IMR-90 (cell line): Measurements from ENCODE around the gene THRA. TPM values are rescaled to one million over a fixed set of nuclear protein-coding genes. Genes with fewer than 3 reads are reported as not detected.

Experiments used
- ATAC-seq: fragments of 200-7000 bp; cut with Tn5 transposase; 2 replicates; pipeline ENCODE4 v1.9.1; 2020; ENCODE audit warnings: low read depth, mild to moderate bottlenecking, moderate library complexity
- BruUV-seq: library from RNA; stranded (reverse); fragments of 400-500 nt; replicated peaks from 2 replicates; lab custom pipeline; 2021; lab: Mats Ljungman, UMichigan
- CTCF ChIA-PET: fragments of 300-600 bp; formaldehyde crosslinking; extraction: SDS; loops from one replicate; lab custom pipeline; 2021; ENCODE audit warnings: antibody characterized with exemption; lab: Yijun Ruan, JAX
- POLR2A ChIA-PET: fragments of 300-600 bp; sonication (Branson Sonifier 250); formaldehyde crosslinking; loops from one replicate; lab custom pipeline; 2022; ENCODE audit warnings: antibody characterized with exemption; ENCODE audit not compliant: unreplicated experiment; lab: Charles Lee
- DNase-seq: peaks from one replicate; pipeline ENCODE4 v3.0.0; 2013
- H2AFZ ChIP-seq: replicated peaks from 2 replicates; pipeline ENCODE3; 2013; ENCODE audit warnings: low read length, mild to moderate bottlenecking; ENCODE audit not compliant: poor library complexity
- H2AK5ac ChIP-seq: 2 replicates; pipeline ENCODE4 v1.6.1; 2013; ENCODE audit warnings: low read depth, low read length, inconsistent platforms
- H2AK9ac ChIP-seq: replicated peaks from 2 replicates; pipeline ENCODE3; 2013; ENCODE audit warnings: mild to moderate bottlenecking, low read depth, low read length, moderate library complexity; ENCODE audit not compliant: poor library complexity
- H2BK120ac ChIP-seq: 2 replicates; pipeline ENCODE4 v1.6.1; 2013; ENCODE audit warnings: low read depth, low read length, inconsistent platforms
- H2BK15ac ChIP-seq: 3 replicates; pipeline ENCODE4 v1.6.1; 2013; ENCODE audit warnings: low read depth, low read length, inconsistent platforms
- H2BK20ac ChIP-seq: 2 replicates; pipeline ENCODE4 v1.6.1; 2013; ENCODE audit warnings: low read depth, mild to moderate bottlenecking, inconsistent platforms, low read length, moderate library complexity
- H2BK5ac ChIP-seq: 2 replicates; pipeline ENCODE4 v1.6.1; 2013; ENCODE audit warnings: mild to moderate bottlenecking, low read depth, low read length, inconsistent platforms; ENCODE audit not compliant: poor library complexity, severe bottlenecking
- H3K14ac ChIP-seq: replicated peaks from 2 replicates; pipeline ENCODE4 v1.6.1; 2013; ENCODE audit warnings: low read depth, low read length, inconsistent platforms
- H3K18ac ChIP-seq: 2 replicates; pipeline ENCODE4 v1.6.1; 2013; ENCODE audit warnings: low read depth, low read length, control low read depth
- H3K23ac ChIP-seq: 2 replicates; pipeline ENCODE4 v1.6.1; 2013; ENCODE audit warnings: low read depth, low read length, inconsistent platforms
- H3K27ac ChIP-seq: 2 replicates; pipeline ENCODE4 v1.5.1; 2013; ENCODE audit warnings: mild to moderate bottlenecking, control low read depth, low read length; ENCODE audit not compliant: insufficient read depth
- H3K27me3 ChIP-seq: 2 replicates; pipeline ENCODE4 v1.6.1; 2013; ENCODE audit warnings: low read length; ENCODE audit not compliant: control insufficient read depth, insufficient read depth
- H3K36me3 ChIP-seq: 2 replicates; pipeline ENCODE4 v1.6.1; 2013; ENCODE audit warnings: low read length, mixed read lengths; ENCODE audit not compliant: control insufficient read depth, insufficient read depth
- H3K4ac ChIP-seq: 2 replicates; pipeline ENCODE4 v1.6.1; 2013; ENCODE audit warnings: low read depth, low read length, inconsistent platforms
- H3K4me1 ChIP-seq: 2 replicates; pipeline ENCODE4 v1.6.1; 2013; ENCODE audit warnings: low read length, mixed read lengths; ENCODE audit not compliant: control insufficient read depth, insufficient read depth
- H3K4me2 ChIP-seq: 2 replicates; pipeline ENCODE4 v1.6.1; 2013; ENCODE audit warnings: low read depth, mild to moderate bottlenecking, control low read depth, low read length, moderate library complexity
- H3K4me3 ChIP-seq: 2 replicates; pipeline ENCODE4 v1.5.1; 2013; ENCODE audit warnings: low read depth, mild to moderate bottlenecking, control low read depth, low read length, moderate library complexity; ENCODE audit not compliant: insufficient read depth
- H3K56ac ChIP-seq: 2 replicates; pipeline ENCODE4 v1.6.1; 2013; ENCODE audit warnings: low read length, inconsistent platforms; ENCODE audit not compliant: insufficient read depth; ENCODE audit errors: extremely low read depth
- H3K79me1 ChIP-seq, 2 experiments: 2 replicates each; pipeline ENCODE4 v1.6.1; 2013; ENCODE audit warnings: low read length in 2 of 2, inconsistent platforms in 1 of 2, low read depth in 1 of 2
- H3K9ac ChIP-seq: 2 replicates; pipeline ENCODE4 v1.6.1; 2013; ENCODE audit warnings: low read depth, low read length, control low read depth
- H3K9me1 ChIP-seq: 2 replicates; pipeline ENCODE4 v1.6.1; 2013; ENCODE audit warnings: low read length, inconsistent platforms; ENCODE audit not compliant: insufficient read depth
- H3K9me3 ChIP-seq: 2 replicates; pipeline ENCODE4 v1.6.1; 2013; ENCODE audit warnings: low read length; ENCODE audit not compliant: control insufficient read depth, insufficient read depth
- H4K20me1 ChIP-seq: 2 replicates; pipeline ENCODE4 v1.6.1; 2013; ENCODE audit warnings: low read length, inconsistent platforms; ENCODE audit not compliant: insufficient read depth
- H4K5ac ChIP-seq: 2 replicates; pipeline ENCODE4 v1.6.1; 2013; ENCODE audit warnings: mild to moderate bottlenecking, low read depth, low read length, control low read depth
- H4K8ac ChIP-seq, 2 experiments: 2 replicates each; pipeline ENCODE4 v1.6.1; 2013; ENCODE audit warnings: low read depth in 2 of 2, low read length in 2 of 2, control low read depth in 1 of 2, inconsistent platforms in 1 of 2
- H4K91ac ChIP-seq: 2 replicates; pipeline ENCODE4 v1.6.1; 2013; ENCODE audit warnings: low read depth, low read length, inconsistent platforms; ENCODE audit not compliant: insufficient read depth
- BHLHE40 ChIP-seq: fragments of 150-350 bp; IDR thresholded peaks from 2 replicates; pipeline ENCODE4 v1.6.1; 2016; ENCODE audit warnings: mild to moderate bottlenecking, low read depth, low read length
- CEBPB ChIP-seq: IDR thresholded peaks from 2 replicates; pipeline ENCODE4 v1.6.1; 2012; ENCODE audit warnings: low read depth, low read length, improper control_type of control experiment
- ELK1 ChIP-seq: fragments of 150-350 bp; IDR thresholded peaks from 2 replicates; pipeline ENCODE4 v1.6.1; 2016; ENCODE audit warnings: low read depth, mild to moderate bottlenecking, low read length, moderate library complexity, borderline replicate concordance
- MAFK ChIP-seq: IDR thresholded peaks from 2 replicates; pipeline ENCODE4 v1.6.1; 2012; ENCODE audit warnings: low read depth, low read length, improper control_type of control experiment
- MAZ ChIP-seq: IDR thresholded peaks from 2 replicates; pipeline ENCODE4 v1.6.1; 2012; ENCODE audit warnings: low read depth, mild to moderate bottlenecking, low read length, improper control_type of control experiment, moderate library complexity, borderline replicate concordance
- POLR2A ChIP-seq: IDR thresholded peaks from 2 replicates; pipeline ENCODE4 v1.6.1; 2012; ENCODE audit warnings: mild to moderate bottlenecking, low read depth, low read length
- RCOR1 ChIP-seq: IDR thresholded peaks from 2 replicates; pipeline ENCODE4 v1.6.1; 2012; ENCODE audit warnings: mild to moderate bottlenecking, low read length, improper control_type of control experiment; ENCODE audit not compliant: insufficient replicate concordance
- RFX5 ChIP-seq: IDR thresholded peaks from 2 replicates; pipeline ENCODE4 v1.8.0; 2012; ENCODE audit warnings: low read depth, mild to moderate bottlenecking, low read length, moderate library complexity
- SMC3 ChIP-seq: fragments of 150-350 bp; IDR thresholded peaks from 2 replicates; pipeline ENCODE4 v1.6.1; 2016; ENCODE audit warnings: low read depth, mild to moderate bottlenecking, antibody characterized with exemption, low read length, moderate library complexity
- USF2 ChIP-seq: fragments of 150-350 bp; IDR thresholded peaks from 2 replicates; pipeline ENCODE4 v1.6.1; 2017; ENCODE audit warnings: mild to moderate bottlenecking, antibody characterized with exemption, low read length, low read depth
- WGBS, 2 experiments: methylation state at CpG; one replicate each; pipeline versions ENCODE4 v1.1.5 to v1.1.7; 2013; ENCODE audit warnings: missing lambda C conversion rate in 2 of 2; ENCODE audit not compliant: insufficient read length in 1 of 2; ENCODE audit errors: extremely low coverage in 2 of 2; 5-methylcytosine and 5-hydroxymethylcytosine counted together
- dilution Hi-C: fragments of 300-500 bp; cut with HindIII; formaldehyde crosslinking; loops from one replicate; pipeline ENCODE4 v1.14.3; 2018; ENCODE audit warnings: low sequenced_read_pairs; ENCODE audit not compliant: unreplicated experiment
- in situ Hi-C: fragments of 300-500 bp; cut with MboI; formaldehyde crosslinking; loops from 3 replicates; pipeline ENCODE4 v1.14.3; 2019; ENCODE audit warnings: low sequenced_read_pairs, inconsistent platforms, mixed read lengths
- intact Hi-C: fragments of 100-400 bp; cut with micrococcal nuclease; formaldehyde crosslinking; loops from 2 replicates; pipeline ENCODE4 v1.10.0; 2022
- polyA plus RNA-seq, 3 experiments: library from polyadenylated mRNA; depleted of rRNA; stranded (reverse); fragments of >200 nt; gene quantifications; 2 replicates each; pipeline ENCODE4 v1.2.3, GENCODE V29; 2012; ENCODE audit warnings: low replicate concordance in 1 of 3
- total RNA-seq: library from RNA; depleted of rRNA; stranded (reverse); fragments of >200 nt; gene quantifications from 2 replicates; pipeline ENCODE4 v1.2.3, GENCODE V29; 2012

THRA gene
- total and polyA plus RNA-seq, 2 of the 4 experiments (the other 2 are of a cell fraction): 22.0 to 23.4 TPM

DNA sequence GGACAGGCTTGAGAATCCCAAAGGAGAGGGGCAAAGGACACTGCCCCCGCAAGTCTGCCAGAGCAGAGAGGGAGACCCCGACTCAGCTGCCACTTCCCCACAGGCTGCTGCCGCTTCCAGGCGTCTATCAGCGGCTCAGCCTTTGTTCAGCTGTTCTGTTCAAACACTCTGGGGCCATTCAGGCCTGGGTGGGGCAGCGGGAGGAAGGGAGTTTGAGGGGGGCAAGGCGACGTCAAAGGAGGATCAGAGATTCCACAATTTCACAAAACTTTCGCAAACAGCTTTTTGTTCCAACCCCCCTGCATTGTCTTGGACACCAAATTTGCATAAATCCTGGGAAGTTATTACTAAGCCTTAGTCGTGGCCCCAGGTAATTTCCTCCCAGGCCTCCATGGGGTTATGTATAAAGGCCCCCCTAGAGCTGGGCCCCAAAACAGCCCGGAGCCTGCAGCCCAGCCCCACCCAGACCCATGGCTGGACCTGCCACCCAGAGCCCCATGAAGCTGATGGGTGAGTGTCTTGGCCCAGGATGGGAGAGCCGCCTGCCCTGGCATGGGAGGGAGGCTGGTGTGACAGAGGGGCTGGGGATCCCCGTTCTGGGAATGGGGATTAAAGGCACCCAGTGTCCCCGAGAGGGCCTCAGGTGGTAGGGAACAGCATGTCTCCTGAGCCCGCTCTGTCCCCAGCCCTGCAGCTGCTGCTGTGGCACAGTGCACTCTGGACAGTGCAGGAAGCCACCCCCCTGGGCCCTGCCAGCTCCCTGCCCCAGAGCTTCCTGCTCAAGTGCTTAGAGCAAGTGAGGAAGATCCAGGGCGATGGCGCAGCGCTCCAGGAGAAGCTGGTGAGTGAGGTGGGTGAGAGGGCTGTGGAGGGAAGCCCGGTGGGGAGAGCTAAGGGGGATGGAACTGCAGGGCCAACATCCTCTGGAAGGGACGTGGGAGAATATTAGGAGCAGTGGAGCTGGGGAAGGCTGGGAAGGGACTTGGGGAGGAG is 47.5 kb upstream of the THRA start, which contains the start of gene CSF3:
CSF3 (plus strand) TSS at position 436 of the 993 bp plus-strand sequence; CDS start at position 471, 35 bp downstream.
- Histone ChIP-seq H3K14ac (peak within 1 kb of the TSS; percentile 63; the same call in 1 of the 2 replicates), H2AK9ac (peak within 1 kb of the TSS; percentile 91), H4K20me1 (no peaks in the 10 kb centered on the region), H3K79me1 (0 out of 4 replicates have a peak, but pooled peaks cover 0 to 6% of the 10 kb centered on the region in 2 experiments), H4K8ac (peak within 1 kb of the TSS; percentile 16 to 42; a peak in 2 of 4 replicates), H4K91ac (peak within 1 kb of the TSS; percentile 41; the same call in 1 of the 2 replicates), H3K9ac (no peak within 1 kb of the TSS), H2BK120ac (peak within 1 kb of the TSS; percentile 47), H2BK20ac (peak within 1 kb of the TSS; percentile 18; the same call in 1 of the 2 replicates), H3K27ac (no peak within 1 kb of the TSS), H3K56ac (no peak within 1 kb of the TSS), H3K4ac (peak within 1 kb of the TSS; percentile 80), H2AK5ac (peak within 1 kb of the TSS; percentile 92), H3K4me2 (no peak within 1 kb of the TSS), H3K9me1 (no peaks in the 10 kb centered on the region; the same call in 1 of the 2 replicates), H3K9me3 (no peaks in the 10 kb centered on the region), H3K18ac (no peak within 1 kb of the TSS), H4K5ac (no peak within 1 kb of the TSS), H3K23ac (no peak within 1 kb of the TSS), H2BK15ac (peak within 1 kb of the TSS; percentile 83; the same call in 2 of the 3 replicates), H3K36me3 (peaks cover 9% of the 10 kb centered on the region; the same call in 1 of the 2 replicates), H3K4me3 (no peak within 1 kb of the TSS), H2AFZ (peak within 1 kb of the TSS; percentile 78), H3K27me3 (no peaks in the 10 kb centered on the region; the same call in 1 of the 2 replicates), H3K4me1 (peaks cover 19% of the 10 kb centered on the region), H2BK5ac (no peak within 1 kb of the TSS)
- POLR2A ChIA-PET: no interaction called here
- DNase-seq (no peak), ATAC-seq (no peak)
- TF ChIP-seq SMC3: no peak
- TF ChIP-seq MAZ: no peak
- TF ChIP-seq ELK1: no peak
- no peak for TF ChIP-seq BHLHE40
- TF ChIP-seq USF2: no peak
- no peak for TF ChIP-seq RCOR1
- no peak for TF ChIP-seq POLR2A
- no peak for TF ChIP-seq MAFK
- no peak for TF ChIP-seq RFX5
- no peak for TF ChIP-seq CEBPB
- BruUV-seq: no TSS peak
- intact Hi-C loops (no loop called here), in situ Hi-C loops (no loop called here), dilution Hi-C loops (no loop called here)
- 81% methylated on average over 6 of the region's 20 CpGs; no CpG with 5 or more reads in 1 of the 2 experiments for WGBS, 2 experiments
- CTCF ChIA-PET: interaction anchor here (1.0 to 1.9 kb wide), 4 partner anchors 12 to 98 kb away, joined by 3 to 7 read pairs (median 4); no protein-coding TSS in a partner anchor
